ENCODE results near the gene DEUP1. TPM values are rescaled to one million over a fixed set of nuclear protein-coding genes. Genes with fewer than 3 reads are reported as not detected.

The DEUP1 gene
- total RNA-seq, 1 donor from 2014 or later: 0.68 TPM

DNA sequence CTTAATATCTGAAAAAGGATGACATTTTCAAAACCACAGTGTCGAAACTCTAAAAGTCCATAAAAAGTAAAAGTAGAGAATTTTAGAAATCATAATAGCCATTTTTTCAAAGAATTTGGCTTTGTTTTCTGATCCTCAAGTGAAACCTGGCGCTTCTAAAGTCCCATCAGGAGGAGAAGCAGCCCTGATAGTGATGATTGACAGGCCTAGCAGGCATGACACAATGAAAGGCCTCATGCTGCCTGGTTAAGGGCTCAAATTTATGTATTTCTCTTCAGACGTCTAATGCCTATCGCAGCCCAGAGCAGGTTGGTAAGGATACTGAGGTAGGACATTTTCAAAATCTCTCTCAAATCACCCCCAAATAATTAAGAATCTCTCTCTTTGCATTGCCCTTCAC is 3.9 kb upstream of the DEUP1 start:
- H3K9me3 ChIP-seq: no peaks in the 10 kb centered on the region
- no peak overlapping the region for H3K27ac ChIP-seq
- peaks cover 14% of the 10 kb centered on the region for H3K27me3 ChIP-seq (ENCODE audit: low read depth)
- DNase-seq: no peak
- intact Hi-C loops (cut with DNase I): no loop called here
- H3K4me1 ChIP-seq: peaks cover 4% of the 10 kb centered on the region
- no peak for ATAC-seq
- TF ChIP-seq, protein P1, sequence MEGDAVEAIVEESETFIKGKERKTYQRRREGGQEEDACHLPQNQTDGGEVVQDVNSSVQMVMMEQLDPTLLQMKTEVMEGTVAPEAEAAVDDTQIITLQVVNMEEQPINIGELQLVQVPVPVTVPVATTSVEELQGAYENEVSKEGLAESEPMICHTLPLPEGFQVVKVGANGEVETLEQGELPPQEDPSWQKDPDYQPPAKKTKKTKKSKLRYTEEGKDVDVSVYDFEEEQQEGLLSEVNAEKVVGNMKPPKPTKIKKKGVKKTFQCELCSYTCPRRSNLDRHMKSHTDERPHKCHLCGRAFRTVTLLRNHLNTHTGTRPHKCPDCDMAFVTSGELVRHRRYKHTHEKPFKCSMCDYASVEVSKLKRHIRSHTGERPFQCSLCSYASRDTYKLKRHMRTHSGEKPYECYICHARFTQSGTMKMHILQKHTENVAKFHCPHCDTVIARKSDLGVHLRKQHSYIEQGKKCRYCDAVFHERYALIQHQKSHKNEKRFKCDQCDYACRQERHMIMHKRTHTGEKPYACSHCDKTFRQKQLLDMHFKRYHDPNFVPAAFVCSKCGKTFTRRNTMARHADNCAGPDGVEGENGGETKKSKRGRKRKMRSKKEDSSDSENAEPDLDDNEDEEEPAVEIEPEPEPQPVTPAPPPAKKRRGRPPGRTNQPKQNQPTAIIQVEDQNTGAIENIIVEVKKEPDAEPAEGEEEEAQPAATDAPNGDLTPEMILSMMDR (IDR thresholded peaks at IDR 0.05): no peak
- no peak overlapping the region for H3K4me3 ChIP-seq
- no peaks in the 10 kb centered on the region for H3K36me3 ChIP-seq

GRCh38 chr11:93329936-93330445 is 551 bp upstream of the DEUP1 start:
- H3K27ac ChIP-seq: no peak overlapping the region
- DNase-seq: no peak
- no peaks in the 10 kb centered on the region for H3K9me3 ChIP-seq
- peaks cover 4% of the 10 kb centered on the region for H3K4me1 ChIP-seq
- H3K4me3 ChIP-seq: peak overlapping the region; percentile 40
- H3K36me3 ChIP-seq: no peaks in the 10 kb centered on the region
- intact Hi-C loops (cut with DNase I): no loop called here
- peaks cover 14% of the 10 kb centered on the region for H3K27me3 ChIP-seq (ENCODE audit: low read depth)
- peak in 1 of 2 donors; percentile 44 for ATAC-seq
- TF ChIP-seq, protein P1 (IDR thresholded peaks at IDR 0.05): no peak

GRCh38 chr11:93340223-93340622 is 9.7 kb downstream of the DEUP1 start:
- ATAC-seq (no peak), DNase-seq (no peak)
- Histone ChIP-seq H3K4me1 (no peaks in the 10 kb centered on the region), H3K27ac (no peak overlapping the region), H3K9me3 (no peaks in the 10 kb centered on the region), H3K36me3 (no peaks in the 10 kb centered on the region), H3K4me3 (no peak overlapping the region), H3K27me3 (ENCODE audit: low read depth) (no peaks in the 10 kb centered on the region)
- TF ChIP-seq, protein P1 (IDR thresholded peaks at IDR 0.05): no peak
- intact Hi-C loops (cut with DNase I): no loop called here

GRCh38 chr11:93344855-93345333 is 14.4 kb downstream of the DEUP1 start:
- intact Hi-C loops (cut with DNase I): no loop called here
- no peaks in the 10 kb centered on the region for H3K36me3 ChIP-seq
- no peaks in the 10 kb centered on the region for H3K4me1 ChIP-seq
- no peak for ATAC-seq
- no peaks in the 10 kb centered on the region for H3K9me3 ChIP-seq
- no peak overlapping the region for H3K4me3 ChIP-seq
- no peak for DNase-seq
- H3K27ac ChIP-seq: no peak overlapping the region
- TF ChIP-seq, protein P1 (IDR thresholded peaks at IDR 0.05): no peak
- H3K27me3 ChIP-seq (ENCODE audit: low read depth): no peaks in the 10 kb centered on the region

GRCh38 chr11:93348930-93349329 is 18.4 kb downstream of the DEUP1 start:
- intact Hi-C loops (cut with DNase I): no loop called here
- Histone ChIP-seq H3K4me1 (no peaks in the 10 kb centered on the region), H3K27ac (no peak overlapping the region), H3K4me3 (no peak overlapping the region), H3K36me3 (no peaks in the 10 kb centered on the region), H3K27me3 (ENCODE audit: low read depth) (no peaks in the 10 kb centered on the region), H3K9me3 (no peaks in the 10 kb centered on the region)
- ATAC-seq (no peak), DNase-seq (no peak)
- TF ChIP-seq, protein P1 (IDR thresholded peaks at IDR 0.05): no peak

All from lower lobe of right lung (tissue), 2 donors.